Ascending aorta (tissue), 2 donors: ENCODE measurements around the gene HSF2. TPM values are rescaled to one million over a fixed set of nuclear protein-coding genes. Genes with fewer than 3 reads are reported as not detected.
A peak's percentile ranks its signal among the peaks of the same experiment; 100 is the strongest.

Experiments used
- DNase-seq, 2 donors: peaks; one replicate each; pipeline ENCODE4 v3.0.0-alpha.2; 2019; ENCODE audit warnings: low spot score in 2 of 2
- H3K27ac ChIP-seq, 2 donors: fragments of 200-600 bp; sonication (generic); one replicate each; pipeline ENCODE4 v1.5.1; 2016 to 2017; ENCODE audit warnings: mild to moderate bottlenecking in 1 of 2
- H3K27me3 ChIP-seq: fragments of 200-600 bp; sonication (generic); one replicate; pipeline ENCODE4 v1.5.1; 2017
- H3K36me3 ChIP-seq, 2 donors: fragments of 200-600 bp; sonication (generic); one replicate each; pipeline ENCODE4 v1.5.1; 2016
- H3K4me1 ChIP-seq, 2 donors: fragments of 200-600 bp; sonication (generic); one replicate each; pipeline ENCODE4 v1.5.1; 2016 to 2017; ENCODE audit warnings: mild to moderate bottlenecking in 1 of 2
- H3K4me3 ChIP-seq, 2 donors: fragments of 200-600 bp; sonication (generic); one replicate each; pipeline ENCODE4 v1.5.1; 2016 to 2017; ENCODE audit warnings: mild to moderate bottlenecking in 1 of 2
- H3K9me3 ChIP-seq, 2 donors: fragments of 200-600 bp; sonication (generic); one replicate each; pipeline ENCODE4 v1.5.1; 2016
- CTCF ChIP-seq, 3 experiments: fragments of 200-600 bp in 2 of 3; fragments of 450-650 bp in 1 of 3; sonication (generic) in 2 of 3; IDR thresholded peaks; one replicate each; pipeline ENCODE4 v1.5.1; 2016 to 2019; ENCODE audit warnings: antibody characterized with exemption in 3 of 3, mild to moderate bottlenecking in 1 of 3, moderate library complexity in 1 of 3
- intact Hi-C: fragments of 100-400 bp; cut with DNase I; formaldehyde crosslinking; loops from one replicate; pipeline ENCODE4 v1.15.1; 2023
- total RNA-seq: library from RNA; depleted of rRNA; stranded (reverse); fragments of >200 nt; gene quantifications from one replicate; pipeline ENCODE4 v1.1.0, GENCODE V29; 2016

Gene HSF2
- total RNA-seq, 1 donor from 2014 or later, result 26.1 TPM

- Histone ChIP-seq H3K4me1 (no peaks in the 10 kb centered on the region), H3K4me3 (no peak overlapping the region), H3K27me3 (no peaks in the 10 kb centered on the region), H3K36me3 (no peaks in the 10 kb centered on the region), H3K27ac (no peak overlapping the region), H3K9me3 (no peaks in the 10 kb centered on the region)
- intact Hi-C loops, result loop anchor here (10.0 kb wide), 1 partner anchor 1141 kb away; the partner anchor contains the start of gene TBC1D32
- TF ChIP-seq CTCF (IDR thresholded peaks at IDR 0.05), result peak in 2 of 3 experiments; percentile 14 to 42
- DNase-seq, result no peak
Measured at GRCh38 chr6:122476131-122476530, 76.7 kb downstream of the HSF2 start.

- no peaks in the 10 kb centered on the region for H3K4me1 ChIP-seq
- no peaks in the 10 kb centered on the region for H3K9me3 ChIP-seq
- intact Hi-C loops, result no loop called here
- TF ChIP-seq CTCF (IDR thresholded peaks at IDR 0.05), result no peak
- no peak overlapping the region for H3K4me3 ChIP-seq
- H3K36me3 ChIP-seq, result no peaks in the 10 kb centered on the region
- H3K27ac ChIP-seq, result no peak overlapping the region
- H3K27me3 ChIP-seq, result no peaks in the 10 kb centered on the region
- DNase-seq, result no peak
Measured at GRCh38 chr6:122482750-122483080, 83.3 kb downstream of the HSF2 start.

Other genes with a start within 250 kb of the HSF2 start
- gene SERINC1, start 72.2 kb downstream of the HSF2 start, total RNA-seq, result 72.6 TPM
- not detected for gene PKIB, start 210.8 kb downstream of the HSF2 start, total RNA-seq